OCI-LY7 (cell line): ENCODE results near the gene NTM. TPM values are rescaled to one million over a fixed set of nuclear protein-coding genes. Genes with fewer than 3 reads are reported as not detected.

Experiments used
- BruUV-seq: library from RNA; stranded (reverse); fragments of 400-500 nt; replicated peaks from 2 replicates; lab custom pipeline; 2021; lab: Mats Ljungman, UMichigan
- CTCF ChIA-PET: fragments of 300-600 bp; sonication (Branson Sonifier 250); formaldehyde crosslinking; loops from one replicate; lab custom pipeline; 2022; ENCODE audit warnings: antibody characterized with exemption; ENCODE audit not compliant: unreplicated experiment; lab: Charles Lee
- POLR2A ChIA-PET: fragments of 300-600 bp; sonication (Branson Sonifier 250); formaldehyde crosslinking; loops from one replicate; lab custom pipeline; 2022; ENCODE audit warnings: antibody characterized with exemption; lab: Charles Lee
- DNase-seq: peaks from one replicate; pipeline ENCODE4 v3.0.0-alpha.2; 2015; ENCODE audit warnings: low spot score
- H2AFZ ChIP-seq: fragments of 200-600 bp; sonication (generic), shearing (Covaris generic); 2 replicates; pipeline ENCODE4 v1.6.1; 2014; ENCODE audit warnings: mild to moderate bottlenecking, antibody characterized with exemption, low read length, moderate library complexity
- H3K27ac ChIP-seq: fragments of 200-600 bp; sonication (generic); 2 replicates; pipeline ENCODE4 v1.5.1; 2014; ENCODE audit warnings: mixed run types, low read depth, mild to moderate bottlenecking, moderate library complexity, low read length, inconsistent platforms; ENCODE audit not compliant: poor library complexity, severe bottlenecking
- H3K36me3 ChIP-seq: fragments of 200-600 bp; sonication (generic); 2 replicates; pipeline ENCODE4 v1.6.1; 2014; ENCODE audit warnings: mild to moderate bottlenecking, antibody characterized with exemption, low read length, moderate library complexity, mixed read lengths; ENCODE audit not compliant: insufficient read depth
- H3K4me1 ChIP-seq: fragments of 200-600 bp; sonication (generic); 2 replicates; pipeline ENCODE4 v1.5.1; 2014; ENCODE audit warnings: mild to moderate bottlenecking, low read length; ENCODE audit not compliant: insufficient read depth, poor library complexity, severe bottlenecking
- H3K4me2 ChIP-seq: fragments of 200-600 bp; sonication (generic); 2 replicates; pipeline ENCODE4 v1.6.1; 2014; ENCODE audit warnings: mild to moderate bottlenecking, low read length
- H3K4me3 ChIP-seq: fragments of 200-600 bp; sonication (generic); 2 replicates; pipeline ENCODE4 v1.5.1; 2014; ENCODE audit warnings: mild to moderate bottlenecking, low read depth, low read length; ENCODE audit not compliant: poor library complexity, severe bottlenecking
- H3K79me2 ChIP-seq: fragments of 200-600 bp; sonication (generic); 2 replicates; pipeline ENCODE4 v1.6.1; 2016; ENCODE audit warnings: low read depth, mild to moderate bottlenecking, low read length, moderate library complexity, mixed read lengths; ENCODE audit not compliant: insufficient read depth
- H3K9me2 ChIP-seq: fragments of 200-600 bp; sonication (generic); 2 replicates; pipeline ENCODE4 v1.6.1; 2016; ENCODE audit warnings: mild to moderate bottlenecking, low read length, mixed read lengths; ENCODE audit not compliant: insufficient read depth
- H3K9me3 ChIP-seq: fragments of 200-600 bp; sonication (generic); 2 replicates; pipeline ENCODE4 v1.6.1; 2014; ENCODE audit warnings: mild to moderate bottlenecking, mixed run types, low read length, mixed read lengths
- H4K20me1 ChIP-seq: fragments of 200-600 bp; sonication (generic); 2 replicates; pipeline ENCODE4 v1.6.1; 2014; ENCODE audit warnings: mild to moderate bottlenecking, antibody characterized with exemption, low read length, moderate library complexity, mixed read lengths; ENCODE audit not compliant: insufficient read depth
- EZH2phosphoT487 ChIP-seq: fragments of 200-600 bp; sonication (generic); IDR thresholded peaks from 2 replicates; pipeline ENCODE4 v1.6.1; 2018; ENCODE audit warnings: low read depth, borderline replicate concordance, mild to moderate bottlenecking, mixed run types, antibody characterized with exemption, low read length, moderate library complexity, mixed read lengths
- intact Hi-C: fragments of 100-400 bp; cut with micrococcal nuclease; formaldehyde crosslinking; loops from one replicate; pipeline ENCODE4 v1.10.0; 2022; ENCODE audit not compliant: unreplicated experiment
- total RNA-seq, 2 experiments: library from RNA; depleted of rRNA in 1 of 2; stranded (reverse); fragments of >200 nt in 1 of 2; shearing (Covaris generic) in 1 of 2; gene quantifications; 2 replicates each; pipeline ENCODE4 v1.2.3, GENCODE V29; 2014 to 2022
- TF ChIP-seq, protein P1 (sequence below): fragments of 200-600 bp; sonication (generic); conservative IDR thresholded peaks from 2 replicates; pipeline ENCODE4 v1.5.1; 2014; ENCODE audit warnings: mild to moderate bottlenecking, antibody characterized with exemption, low read length, moderate library complexity, mixed read lengths

The NTM gene
- total RNA-seq, 2 experiments from 2014 or later: not detected

DNA sequence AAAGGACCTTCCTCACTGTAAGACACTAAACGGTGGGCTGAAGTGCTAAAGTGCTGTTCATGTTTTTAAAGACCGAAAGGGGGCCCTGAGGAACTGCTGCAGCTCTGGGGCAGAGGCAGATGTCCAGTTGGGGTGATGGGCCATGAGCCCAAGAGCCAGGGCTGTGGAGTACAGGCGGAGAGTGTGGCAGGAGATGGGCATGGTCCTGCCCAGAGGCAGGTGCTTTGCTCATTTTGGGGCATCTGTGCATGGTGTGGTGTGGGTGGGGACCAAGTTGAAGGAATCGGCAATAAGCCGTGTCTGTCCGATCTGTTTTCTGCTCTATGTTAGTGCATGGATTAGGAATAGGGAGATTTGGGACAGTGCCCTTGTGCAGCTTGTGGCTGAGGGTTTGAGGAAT lies 258.3 kb downstream of the NTM start:
- DNase-seq: no peak
- H3K79me2 ChIP-seq: no peaks in the 10 kb centered on the region
- H3K4me3 ChIP-seq: no peak overlapping the region
- no peak for TF ChIP-seq EZH2phosphoT487
- TF ChIP-seq, protein P1, sequence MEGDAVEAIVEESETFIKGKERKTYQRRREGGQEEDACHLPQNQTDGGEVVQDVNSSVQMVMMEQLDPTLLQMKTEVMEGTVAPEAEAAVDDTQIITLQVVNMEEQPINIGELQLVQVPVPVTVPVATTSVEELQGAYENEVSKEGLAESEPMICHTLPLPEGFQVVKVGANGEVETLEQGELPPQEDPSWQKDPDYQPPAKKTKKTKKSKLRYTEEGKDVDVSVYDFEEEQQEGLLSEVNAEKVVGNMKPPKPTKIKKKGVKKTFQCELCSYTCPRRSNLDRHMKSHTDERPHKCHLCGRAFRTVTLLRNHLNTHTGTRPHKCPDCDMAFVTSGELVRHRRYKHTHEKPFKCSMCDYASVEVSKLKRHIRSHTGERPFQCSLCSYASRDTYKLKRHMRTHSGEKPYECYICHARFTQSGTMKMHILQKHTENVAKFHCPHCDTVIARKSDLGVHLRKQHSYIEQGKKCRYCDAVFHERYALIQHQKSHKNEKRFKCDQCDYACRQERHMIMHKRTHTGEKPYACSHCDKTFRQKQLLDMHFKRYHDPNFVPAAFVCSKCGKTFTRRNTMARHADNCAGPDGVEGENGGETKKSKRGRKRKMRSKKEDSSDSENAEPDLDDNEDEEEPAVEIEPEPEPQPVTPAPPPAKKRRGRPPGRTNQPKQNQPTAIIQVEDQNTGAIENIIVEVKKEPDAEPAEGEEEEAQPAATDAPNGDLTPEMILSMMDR: no peak
- H4K20me1 ChIP-seq: no peaks in the 10 kb centered on the region
- no peaks in the 10 kb centered on the region for H3K9me2 ChIP-seq
- ChIA-PET POLR2A (no interaction called here), CTCF (no interaction called here)
- no peaks in the 10 kb centered on the region for H3K4me1 ChIP-seq
- intact Hi-C loops: no loop called here
- H2AFZ ChIP-seq: no peak overlapping the region
- H3K4me2 ChIP-seq: no peak overlapping the region
- H3K36me3 ChIP-seq: no peaks in the 10 kb centered on the region
- H3K27ac ChIP-seq: no peak overlapping the region
- H3K9me3 ChIP-seq: no peaks in the 10 kb centered on the region
- no TSS peak for BruUV-seq

- DNase-seq: no peak
- intact Hi-C loops: no loop called here
- BruUV-seq: no TSS peak
- Histone ChIP-seq H4K20me1 (no peaks in the 10 kb centered on the region), H3K4me1 (no peaks in the 10 kb centered on the region), H3K4me3 (no peak overlapping the region), H3K9me3 (no peaks in the 10 kb centered on the region), H3K4me2 (no peak overlapping the region), H3K9me2 (no peaks in the 10 kb centered on the region), H3K79me2 (no peaks in the 10 kb centered on the region), H3K36me3 (no peaks in the 10 kb centered on the region), H2AFZ (no peak overlapping the region), H3K27ac (no peak overlapping the region)
- CTCF ChIA-PET: no interaction called here
- POLR2A ChIA-PET: interaction anchor here (0.8 kb wide), 1 partner anchor 20 kb away, joined by 3 read pairs; no protein-coding TSS in a partner anchor
- TF ChIP-seq EZH2phosphoT487: no peak
- TF ChIP-seq, protein P1: no peak
Observed at GRCh38 chr11:131629925-131630540, 259.6 kb downstream of the NTM start.

- TF ChIP-seq, protein P1: no peak
- TF ChIP-seq EZH2phosphoT487: no peak
- Histone ChIP-seq H3K79me2 (no peaks in the 10 kb centered on the region), H3K4me1 (no peaks in the 10 kb centered on the region), H3K4me3 (no peak overlapping the region), H3K9me3 (no peaks in the 10 kb centered on the region), H3K27ac (no peak overlapping the region), H3K9me2 (no peaks in the 10 kb centered on the region), H2AFZ (no peak overlapping the region), H3K4me2 (no peak overlapping the region), H4K20me1 (no peaks in the 10 kb centered on the region), H3K36me3 (no peaks in the 10 kb centered on the region)
- no peak for DNase-seq
- ChIA-PET POLR2A (no interaction called here), CTCF (no interaction called here)
- intact Hi-C loops: no loop called here
- BruUV-seq: no TSS peak
Observed at GRCh38 chr11:131632971-131633370, 262.6 kb downstream of the NTM start.
